GM23338 (cell line): ENCODE data around the gene AP3D1. TPM values are rescaled to one million over a fixed set of nuclear protein-coding genes. Genes with fewer than 3 reads are reported as not detected.

ENCODE experiments used
- ATAC-seq: fragments of 200-7000 bp; cut with Tn5 transposase; 3 replicates; pipeline ENCODE4 v1.9.1; 2020
- DNase-seq: peaks from one replicate; pipeline ENCODE4 v3.0.0-alpha.2; 2015; ENCODE audit warnings: low spot score
- H2AFZ ChIP-seq: fragments of 200-600 bp; sonication (generic); 2 replicates; pipeline ENCODE4 v1.8.0; 2016; ENCODE audit warnings: antibody characterized with exemption, mild to moderate bottlenecking, moderate library complexity
- H3F3A ChIP-seq: fragments of 200-600 bp; sonication (generic); replicated peaks from 2 replicates; pipeline ENCODE4 v1.8.0; 2017; ENCODE audit warnings: antibody characterized with exemption, mixed run types, low read depth
- H3K27ac ChIP-seq: fragments of 200-600 bp; sonication (generic); 2 replicates; pipeline ENCODE4 v1.6.1; 2016; ENCODE audit warnings: low read depth
- H3K27me3 ChIP-seq: fragments of 200-600 bp; sonication (generic); 2 replicates; pipeline ENCODE4 v1.8.0; 2016; ENCODE audit warnings: mild to moderate bottlenecking, mixed run types, moderate library complexity; ENCODE audit not compliant: insufficient read depth
- H3K36me3 ChIP-seq: fragments of 200-600 bp; sonication (generic); 2 replicates; pipeline ENCODE4 v1.8.0; 2016; ENCODE audit warnings: mild to moderate bottlenecking; ENCODE audit not compliant: insufficient read depth
- H3K4me1 ChIP-seq: fragments of 200-600 bp; sonication (generic); 2 replicates; pipeline ENCODE4 v1.8.0; 2016; ENCODE audit warnings: mild to moderate bottlenecking, moderate library complexity; ENCODE audit not compliant: insufficient read depth
- H3K4me2 ChIP-seq: fragments of 200-600 bp; sonication (generic); 2 replicates; pipeline ENCODE4 v1.7.1; 2017; ENCODE audit warnings: mixed run types
- H3K4me3 ChIP-seq: fragments of 200-600 bp; sonication (generic); 2 replicates; pipeline ENCODE4 v1.6.1; 2016; ENCODE audit warnings: mixed run types
- H3K79me2 ChIP-seq: fragments of 200-600 bp; sonication (generic); replicated peaks from 2 replicates; pipeline ENCODE4 v1.8.0; 2017; ENCODE audit warnings: mild to moderate bottlenecking; ENCODE audit not compliant: insufficient read depth
- H3K9me2 ChIP-seq: fragments of 200-600 bp; sonication (generic); 2 replicates; pipeline ENCODE4 v1.8.0; 2017; ENCODE audit not compliant: insufficient read depth
- H4K20me1 ChIP-seq: fragments of 200-600 bp; sonication (generic); replicated peaks from 2 replicates; pipeline ENCODE4 v1.8.0; 2017; ENCODE audit warnings: mild to moderate bottlenecking; ENCODE audit not compliant: insufficient read depth
- H3K27ac Mint-ChIP-seq: 2 replicates; pipeline ENCODE4 v1.8.0; 2020; ENCODE audit warnings: inconsistent platforms, mild to moderate bottlenecking, moderate library complexity, mixed read lengths
- H3K27me3 Mint-ChIP-seq: 3 replicates; pipeline ENCODE4 v1.8.0; 2022; ENCODE audit warnings: low read depth, mild to moderate bottlenecking, moderate library complexity, mixed read lengths, inconsistent platforms; ENCODE audit not compliant: insufficient read depth, poor library complexity
- H3K36me3 Mint-ChIP-seq: 3 replicates; pipeline ENCODE4 v1.8.0; 2021; ENCODE audit warnings: low read depth, mild to moderate bottlenecking, inconsistent platforms, moderate library complexity, mixed read lengths
- H3K4me1 Mint-ChIP-seq: 3 replicates; pipeline ENCODE4 v1.8.0; 2020; ENCODE audit warnings: mild to moderate bottlenecking, inconsistent platforms, mixed read lengths
- H3K4me3 Mint-ChIP-seq: 3 replicates; pipeline ENCODE4 v1.8.0; 2021; ENCODE audit warnings: moderate library complexity, mild to moderate bottlenecking, inconsistent platforms, mixed read lengths
- H3K9me3 Mint-ChIP-seq: 3 replicates; pipeline ENCODE4 v1.8.0; 2020; ENCODE audit warnings: moderate library complexity, mild to moderate bottlenecking, inconsistent platforms, mixed read lengths
- CREB1 ChIP-seq: fragments of 250-450 bp; sonication (Bioruptor Pico); IDR thresholded peaks from 2 replicates; pipeline ENCODE4 v1.5.0; 2020; ENCODE audit warnings: low read depth, mild to moderate bottlenecking, moderate library complexity
- EZH2 ChIP-seq: fragments of 200-600 bp; sonication (generic); IDR thresholded peaks from one replicate; pipeline ENCODE4 v1.8.0; 2017; ENCODE audit warnings: antibody characterized with exemption, mild to moderate bottlenecking, low read depth; ENCODE audit not compliant: unreplicated experiment
- EZH2phosphoT487 ChIP-seq: fragments of 200-600 bp; sonication (generic); IDR thresholded peaks from one replicate; pipeline ENCODE4 v1.8.1; 2018; ENCODE audit warnings: antibody characterized with exemption; ENCODE audit not compliant: unreplicated experiment
- JUNB ChIP-seq: IDR thresholded peaks from one replicate; pipeline ENCODE4 v1.6.1; 2016; ENCODE audit warnings: antibody characterized with exemption; ENCODE audit not compliant: unreplicated experiment
- POLR2AphosphoS5 ChIP-seq: IDR thresholded peaks from 2 replicates; pipeline ENCODE4 v1.6.1; 2016; ENCODE audit warnings: antibody characterized with exemption, low read depth
- ZNF462 ChIP-seq: fragments of 250-450 bp; sonication (Bioruptor Pico); IDR thresholded peaks from 2 replicates; pipeline ENCODE4 v1.5.0; 2020; ENCODE audit warnings: mild to moderate bottlenecking, moderate library complexity
- polyA plus RNA-seq: library from polyadenylated mRNA; unstranded; fragments of >200 nt; fragmentation: Nextera tagmentation; extraction: Ambion mirVana; gene quantifications from 2 replicates; pipeline ENCODE4 v1.2.1, GENCODE V29; 2016
- total RNA-seq: library from RNA; depleted of rRNA; stranded (reverse); fragments of >200 nt; shearing (Covaris generic); gene quantifications from 2 replicates; pipeline ENCODE4 v1.2.3, GENCODE V29; 2014
- TF ChIP-seq, protein P1 (sequence below): IDR thresholded peaks from one replicate; pipeline ENCODE4 v1.6.1; 2018; ENCODE audit warnings: antibody characterized with exemption; ENCODE audit not compliant: unreplicated experiment
- TF ChIP-seq, protein P2 (sequence below): IDR thresholded peaks from 2 replicates; pipeline ENCODE4 v1.6.1; 2016; ENCODE audit warnings: antibody characterized with exemption

The AP3D1 gene
- total and polyA plus RNA-seq, 2 experiments from 2014 or later, result 101 to 236 TPM

DNA sequence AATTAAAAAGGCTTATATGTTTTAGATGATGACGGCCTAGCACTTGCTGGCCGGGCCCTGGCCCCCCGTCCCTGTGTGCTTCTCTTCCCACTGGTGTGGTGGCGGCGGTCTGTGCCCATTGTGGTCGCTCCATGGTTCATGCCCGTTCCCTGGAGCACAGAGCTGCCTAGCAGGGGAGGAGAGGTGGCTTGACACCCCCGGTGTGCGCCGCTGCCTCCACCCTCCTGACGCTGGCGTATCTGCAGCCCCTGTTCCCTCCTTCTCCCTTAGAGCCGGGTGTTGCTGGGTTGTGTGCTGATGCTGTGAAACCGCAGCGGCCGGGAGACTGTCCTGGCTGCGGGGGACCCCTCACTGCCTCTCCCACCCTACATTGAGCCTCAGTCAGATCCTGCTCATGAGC is 41.5 kb upstream of the AP3D1 start:
- Histone ChIP-seq H2AFZ (no peak overlapping the region), H3K79me2 (peaks cover 21% of the 10 kb centered on the region; the same call in 1 of the 2 replicates), H3K4me2 (no peak overlapping the region), H3F3A (no peaks in the 10 kb centered on the region), H3K4me1 (no peaks in the 10 kb centered on the region), H4K20me1 (no peaks in the 10 kb centered on the region; the same call in none of the 2 replicates), H3K36me3 (peaks cover 3% of the 10 kb centered on the region; the same call in 1 of the 2 replicates), H3K27me3 (no peaks in the 10 kb centered on the region), H3K9me2 (no peaks in the 10 kb centered on the region), H3K27ac (no peak overlapping the region), H3K4me3 (no peak overlapping the region)
- Mint-ChIP-seq H3K27me3 (peaks cover 3% of the 10 kb centered on the region), H3K27ac (no peak overlapping the region; the same call in 1 of the 2 replicates), H3K4me1 (no peaks in the 10 kb centered on the region; the same call in 2 of the 3 replicates), H3K9me3 (no peaks in the 10 kb centered on the region), H3K4me3 (no peak overlapping the region), H3K36me3 (peaks cover 29% of the 10 kb centered on the region)
- no peak for ATAC-seq
- TF ChIP-seq EZH2 (no peak), EZH2phosphoT487 (no peak), CREB1 (no peak), JUNB (no peak)
- no peak for DNase-seq

GRCh38 chr19:2191456-2192310 is 40.3 kb upstream of the AP3D1 start:
- Histone ChIP-seq H3K4me2 (no peak overlapping the region), H3K9me2 (no peaks in the 10 kb centered on the region), H3F3A (no peaks in the 10 kb centered on the region), H4K20me1 (no peaks in the 10 kb centered on the region; the same call in none of the 2 replicates), H3K27ac (no peak overlapping the region), H3K4me3 (no peak overlapping the region), H3K4me1 (no peaks in the 10 kb centered on the region), H3K79me2 (peaks cover 11% of the 10 kb centered on the region; the same call in 1 of the 2 replicates), H2AFZ (no peak overlapping the region), H3K36me3 (peaks cover 3% of the 10 kb centered on the region; the same call in 1 of the 2 replicates), H3K27me3 (no peaks in the 10 kb centered on the region)
- Mint-ChIP-seq H3K36me3 (peaks cover 38% of the 10 kb centered on the region), H3K27me3 (peaks cover 5% of the 10 kb centered on the region), H3K27ac (no peak overlapping the region), H3K9me3 (no peaks in the 10 kb centered on the region), H3K4me1 (0 out of 3 replicates have a peak, but pooled peaks cover 2% of the 10 kb centered on the region), H3K4me3 (no peak overlapping the region)
- DNase-seq (no peak), ATAC-seq (peak; percentile 21; the same call in 2 of the 3 replicates)
- TF ChIP-seq EZH2phosphoT487 (no peak), CREB1 (no peak), POLR2AphosphoS5 (no peak), EZH2 (no peak), ZNF462 (CRISPR knock-in tag) (no peak), JUNB (no peak)
- TF ChIP-seq, protein P1, sequence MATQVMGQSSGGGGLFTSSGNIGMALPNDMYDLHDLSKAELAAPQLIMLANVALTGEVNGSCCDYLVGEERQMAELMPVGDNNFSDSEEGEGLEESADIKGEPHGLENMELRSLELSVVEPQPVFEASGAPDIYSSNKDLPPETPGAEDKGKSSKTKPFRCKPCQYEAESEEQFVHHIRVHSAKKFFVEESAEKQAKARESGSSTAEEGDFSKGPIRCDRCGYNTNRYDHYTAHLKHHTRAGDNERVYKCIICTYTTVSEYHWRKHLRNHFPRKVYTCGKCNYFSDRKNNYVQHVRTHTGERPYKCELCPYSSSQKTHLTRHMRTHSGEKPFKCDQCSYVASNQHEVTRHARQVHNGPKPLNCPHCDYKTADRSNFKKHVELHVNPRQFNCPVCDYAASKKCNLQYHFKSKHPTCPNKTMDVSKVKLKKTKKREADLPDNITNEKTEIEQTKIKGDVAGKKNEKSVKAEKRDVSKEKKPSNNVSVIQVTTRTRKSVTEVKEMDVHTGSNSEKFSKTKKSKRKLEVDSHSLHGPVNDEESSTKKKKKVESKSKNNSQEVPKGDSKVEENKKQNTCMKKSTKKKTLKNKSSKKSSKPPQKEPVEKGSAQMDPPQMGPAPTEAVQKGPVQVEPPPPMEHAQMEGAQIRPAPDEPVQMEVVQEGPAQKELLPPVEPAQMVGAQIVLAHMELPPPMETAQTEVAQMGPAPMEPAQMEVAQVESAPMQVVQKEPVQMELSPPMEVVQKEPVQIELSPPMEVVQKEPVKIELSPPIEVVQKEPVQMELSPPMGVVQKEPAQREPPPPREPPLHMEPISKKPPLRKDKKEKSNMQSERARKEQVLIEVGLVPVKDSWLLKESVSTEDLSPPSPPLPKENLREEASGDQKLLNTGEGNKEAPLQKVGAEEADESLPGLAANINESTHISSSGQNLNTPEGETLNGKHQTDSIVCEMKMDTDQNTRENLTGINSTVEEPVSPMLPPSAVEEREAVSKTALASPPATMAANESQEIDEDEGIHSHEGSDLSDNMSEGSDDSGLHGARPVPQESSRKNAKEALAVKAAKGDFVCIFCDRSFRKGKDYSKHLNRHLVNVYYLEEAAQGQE, result no peak
- TF ChIP-seq, protein P2, sequence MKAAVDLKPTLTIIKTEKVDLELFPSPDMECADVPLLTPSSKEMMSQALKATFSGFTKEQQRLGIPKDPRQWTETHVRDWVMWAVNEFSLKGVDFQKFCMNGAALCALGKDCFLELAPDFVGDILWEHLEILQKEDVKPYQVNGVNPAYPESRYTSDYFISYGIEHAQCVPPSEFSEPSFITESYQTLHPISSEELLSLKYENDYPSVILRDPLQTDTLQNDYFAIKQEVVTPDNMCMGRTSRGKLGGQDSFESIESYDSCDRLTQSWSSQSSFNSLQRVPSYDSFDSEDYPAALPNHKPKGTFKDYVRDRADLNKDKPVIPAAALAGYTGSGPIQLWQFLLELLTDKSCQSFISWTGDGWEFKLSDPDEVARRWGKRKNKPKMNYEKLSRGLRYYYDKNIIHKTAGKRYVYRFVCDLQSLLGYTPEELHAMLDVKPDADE, result no peak
